NCI-H2227 (cell line): ENCODE measurements around the gene DCAF7.

Source experiments
- DNase-seq: peaks from one replicate; lab custom pipeline; 2025; ENCODE audit not compliant: unreplicated experiment; lab: John Stamatoyannopoulos, UW

The DCAF7 gene

GRCh38 chr17:63524051-63524450 lies 26.2 kb upstream of the DCAF7 start:
- DNase-seq: no peak

DNA sequence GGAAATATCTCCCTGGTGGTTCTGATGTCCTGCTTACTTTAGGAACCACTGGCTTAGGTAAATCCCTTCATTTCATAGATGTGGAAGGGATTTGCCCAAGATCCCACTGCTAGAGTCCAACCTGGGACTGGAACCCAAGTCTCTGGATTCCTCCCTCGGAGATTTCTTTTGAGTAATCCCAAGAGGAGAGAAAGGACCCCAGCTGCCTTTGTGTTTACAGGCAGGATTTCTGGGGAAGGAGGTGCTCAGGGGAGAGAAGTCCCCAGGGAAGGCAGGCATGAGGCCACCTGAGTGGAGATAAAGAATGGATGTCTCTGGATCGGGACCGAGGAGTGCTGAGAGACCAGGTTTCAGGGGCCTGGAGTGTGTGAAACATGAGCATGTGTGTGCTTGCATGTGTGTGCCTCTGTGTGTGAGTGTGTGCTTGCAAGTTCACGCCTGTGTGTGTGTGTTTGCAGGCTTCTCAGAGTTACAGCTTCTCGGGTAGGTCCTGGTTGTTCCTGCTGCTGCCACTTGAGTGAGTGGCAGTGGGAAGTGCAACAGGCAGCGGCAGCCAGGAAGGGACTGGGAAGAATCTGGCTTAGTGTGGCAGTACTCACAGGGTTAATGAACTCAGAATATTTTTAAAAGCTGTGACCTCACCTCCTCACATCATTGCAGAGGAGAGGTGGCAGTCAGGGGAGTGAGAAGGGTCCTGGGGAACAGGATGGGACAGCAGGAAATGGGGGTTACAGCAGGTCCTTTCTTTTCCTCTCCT lies 24.9 kb upstream of the DCAF7 start:
- DNase-seq: no peak

- DNase-seq: no peak
Observed at GRCh38 chr17:63526861-63527260, 23.4 kb upstream of the DCAF7 start.

DNA sequence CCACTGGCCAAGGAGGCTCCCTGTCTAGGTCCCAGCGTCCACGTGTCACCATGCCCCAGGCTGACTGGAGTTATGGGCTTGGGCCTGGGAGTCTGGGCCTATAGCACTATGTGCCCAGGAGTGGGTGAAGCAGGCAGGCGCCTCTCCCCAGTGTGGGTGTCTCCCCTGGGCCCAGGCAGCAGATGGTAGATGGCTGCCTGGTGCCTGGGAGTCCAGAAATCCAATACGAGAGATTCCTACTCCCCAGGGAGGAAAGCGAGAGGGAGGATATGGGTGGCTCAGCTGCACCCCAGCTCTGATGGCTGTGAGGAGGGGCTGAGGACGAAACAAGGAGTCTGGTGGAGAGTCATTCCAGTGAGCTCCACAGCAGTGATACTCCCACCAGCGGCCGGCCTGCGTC lies 22.1 kb upstream of the DCAF7 start:
- no peak for DNase-seq

DNA sequence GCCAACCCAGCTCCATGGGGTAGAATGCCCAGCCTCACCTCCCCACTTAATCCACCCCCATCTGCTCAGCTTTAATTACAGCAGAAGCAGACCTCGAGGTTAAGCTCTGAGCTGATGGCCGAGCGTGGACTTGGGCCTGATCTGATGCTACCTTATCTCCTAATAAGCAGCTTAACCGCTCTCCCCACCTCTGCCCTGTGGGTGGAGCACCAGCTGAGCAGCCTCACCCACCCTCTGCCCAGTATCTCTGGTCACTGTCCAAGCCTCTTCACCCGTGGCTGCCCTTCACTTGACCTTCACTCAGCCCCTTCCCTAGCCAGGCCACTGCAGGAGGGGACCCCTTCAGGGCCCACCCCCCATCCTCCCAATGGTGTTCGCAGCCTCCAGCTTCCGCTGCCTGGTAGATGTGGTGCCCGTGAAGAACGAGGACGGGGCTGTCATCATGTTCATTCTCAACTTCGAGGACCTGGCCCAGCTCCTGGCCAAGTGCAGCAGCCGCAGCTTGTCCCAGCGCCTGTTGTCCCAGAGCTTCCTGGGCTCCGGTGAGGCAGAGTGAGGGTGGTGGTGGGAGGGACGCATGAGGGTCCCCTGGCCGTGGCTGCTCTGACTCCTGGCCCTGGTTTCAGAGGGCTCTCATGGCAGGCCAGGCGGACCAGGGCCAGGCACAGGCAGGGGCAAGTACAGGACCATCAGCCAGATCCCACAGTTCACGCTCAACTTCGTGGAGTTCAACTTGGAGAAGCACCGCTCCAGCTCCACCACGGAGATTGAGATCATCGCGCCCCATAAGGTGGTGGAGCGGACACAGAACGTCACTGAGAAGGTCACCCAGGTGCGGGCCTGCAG lies 20.3 kb upstream of the DCAF7 start:
- no peak for DNase-seq

- DNase-seq: no peak
Observed at GRCh38 chr17:63530557-63531021, 19.7 kb upstream of the DCAF7 start.

DNA sequence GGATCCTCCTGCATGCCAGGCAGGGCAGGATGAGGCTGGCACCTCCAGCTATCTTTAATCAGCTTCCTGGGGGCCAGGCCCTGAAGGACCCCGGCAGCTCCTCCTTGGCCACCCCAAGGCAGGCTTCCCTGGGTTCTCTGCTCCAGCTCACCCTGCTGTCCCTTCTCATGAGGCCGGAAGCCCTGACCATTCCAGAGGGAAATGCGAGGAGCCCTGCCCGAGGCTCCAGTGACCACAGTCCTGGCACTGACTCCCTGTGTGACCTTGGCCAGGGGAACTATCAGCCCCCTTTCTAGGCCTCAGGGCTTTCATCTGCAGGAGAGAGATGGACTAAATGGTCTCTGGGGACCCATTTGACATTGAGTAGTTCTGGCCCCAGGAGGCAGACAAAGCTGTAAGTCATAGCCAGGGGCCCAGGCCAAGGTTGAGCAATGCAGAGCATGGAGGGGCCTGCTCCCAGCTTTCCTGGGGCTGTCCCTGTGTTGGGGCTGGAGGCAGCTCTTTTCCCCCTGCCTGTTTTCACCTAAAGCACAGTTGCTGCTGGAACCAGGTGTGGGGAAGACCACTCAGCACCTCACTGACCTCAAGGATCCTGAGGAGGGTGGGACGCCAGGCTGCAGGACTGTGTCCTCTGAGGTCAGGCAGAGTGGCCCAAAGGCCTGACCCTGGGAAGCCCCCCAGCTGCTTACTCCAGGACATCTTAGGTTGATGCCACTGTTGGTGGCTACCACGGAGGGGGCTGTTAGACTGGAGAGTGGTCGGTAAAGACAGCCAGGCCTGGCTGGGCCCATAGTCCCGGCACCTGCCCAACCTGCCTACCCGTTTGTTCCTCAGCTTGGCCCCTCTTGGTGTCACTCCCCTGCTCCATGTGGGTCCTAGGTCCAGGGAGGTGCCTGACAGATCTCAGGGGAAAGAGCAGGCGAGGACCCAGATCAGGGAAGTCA lies 19.0 kb upstream of the DCAF7 start:
- DNase-seq: no peak

GRCh38 chr17:63533433-63534077 lies 16.7 kb upstream of the DCAF7 start:
- no peak for DNase-seq

DNA sequence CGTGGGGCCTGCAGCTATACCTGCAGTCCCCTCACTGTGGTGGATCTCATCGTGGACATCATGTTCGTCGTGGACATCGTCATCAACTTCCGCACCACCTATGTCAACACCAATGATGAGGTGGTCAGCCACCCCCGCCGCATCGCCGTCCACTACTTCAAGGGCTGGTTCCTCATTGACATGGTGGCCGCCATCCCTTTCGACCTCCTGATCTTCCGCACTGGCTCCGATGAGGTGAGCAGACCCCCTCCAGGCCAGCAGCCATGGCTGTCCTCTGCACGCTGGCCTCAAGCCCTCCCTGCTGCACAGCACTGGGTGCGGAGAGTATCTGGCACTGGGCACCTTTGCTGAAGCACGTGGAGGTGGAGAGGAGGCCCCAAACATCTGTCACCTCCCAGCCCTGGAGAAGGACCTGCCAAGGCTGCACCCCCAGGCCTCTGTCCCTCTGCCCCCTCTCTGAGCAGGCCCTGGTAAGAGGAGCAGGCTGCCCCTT lies 16.2 kb upstream of the DCAF7 start:
- DNase-seq: no peak

DNA sequence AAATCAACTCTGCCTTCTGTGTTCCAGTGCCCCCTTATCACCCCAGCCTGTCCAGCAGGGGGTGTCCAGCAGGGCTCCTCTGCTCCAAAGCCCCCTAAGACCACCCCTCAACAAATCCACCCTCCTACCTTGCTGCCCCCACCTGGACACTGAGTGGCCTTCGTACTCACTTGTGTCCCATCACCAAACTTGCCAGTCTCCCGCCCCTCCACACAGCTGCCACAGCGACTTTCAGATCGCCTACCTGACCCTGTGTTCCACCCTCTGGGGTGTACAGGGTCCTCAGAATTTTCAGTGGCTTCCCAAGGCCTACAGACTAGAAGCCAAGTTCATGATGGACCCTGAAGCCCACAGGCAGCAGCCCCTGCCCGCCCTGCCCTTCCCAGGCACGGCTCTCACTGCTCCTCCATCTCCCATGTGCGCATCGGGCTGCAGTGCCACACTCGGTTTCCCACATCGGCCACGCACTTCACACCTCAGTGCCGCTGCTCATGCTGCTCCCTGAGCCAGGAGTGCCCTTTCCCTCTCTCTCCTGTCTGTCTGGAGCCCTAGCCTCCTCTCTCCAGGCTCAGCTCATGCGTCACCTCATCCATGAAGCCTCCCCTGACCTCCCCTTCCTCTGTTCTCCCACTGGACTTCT lies 15.3 kb upstream of the DCAF7 start:
- DNase-seq: no peak

DNA sequence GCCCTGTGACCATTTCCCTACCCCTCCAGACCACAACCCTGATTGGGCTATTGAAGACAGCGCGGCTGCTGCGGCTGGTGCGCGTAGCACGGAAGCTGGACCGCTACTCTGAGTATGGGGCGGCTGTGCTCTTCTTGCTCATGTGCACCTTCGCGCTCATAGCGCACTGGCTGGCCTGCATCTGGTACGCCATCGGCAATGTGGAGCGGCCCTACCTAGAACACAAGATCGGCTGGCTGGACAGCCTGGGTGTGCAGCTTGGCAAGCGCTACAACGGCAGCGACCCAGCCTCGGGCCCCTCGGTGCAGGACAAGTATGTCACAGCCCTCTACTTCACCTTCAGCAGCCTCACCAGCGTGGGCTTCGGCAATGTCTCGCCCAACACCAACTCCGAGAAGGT lies 14.6 kb upstream of the DCAF7 start:
- DNase-seq: no peak

- no peak for DNase-seq
Observed at GRCh38 chr17:63537001-63537400, 13.3 kb upstream of the DCAF7 start.

DNA sequence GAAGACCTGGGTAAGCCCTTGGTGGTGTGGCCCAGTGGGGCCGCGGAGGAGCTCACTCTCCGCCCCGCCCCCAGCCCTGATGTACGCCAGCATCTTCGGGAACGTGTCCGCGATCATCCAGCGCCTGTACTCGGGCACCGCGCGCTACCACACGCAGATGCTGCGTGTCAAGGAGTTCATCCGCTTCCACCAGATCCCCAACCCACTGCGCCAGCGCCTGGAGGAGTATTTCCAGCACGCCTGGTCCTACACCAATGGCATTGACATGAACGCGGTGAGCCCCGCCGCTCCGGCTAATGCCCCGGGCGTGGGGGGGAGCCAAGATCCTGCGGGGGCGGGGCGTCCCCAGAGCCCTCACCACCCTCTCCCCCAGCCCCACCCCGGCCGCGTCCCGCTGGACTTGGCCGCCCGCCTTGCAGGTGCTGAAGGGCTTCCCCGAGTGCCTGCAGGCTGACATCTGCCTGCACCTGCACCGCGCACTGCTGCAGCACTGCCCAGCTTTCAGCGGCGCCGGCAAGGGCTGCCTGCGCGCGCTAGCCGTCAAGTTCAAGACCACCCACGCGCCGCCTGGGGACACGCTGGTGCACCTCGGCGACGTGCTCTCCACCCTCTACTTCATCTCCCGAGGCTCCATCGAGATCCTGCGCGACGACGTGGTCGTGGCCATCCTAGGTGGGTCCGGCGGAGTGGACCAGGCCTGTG lies 12.1 kb upstream of the DCAF7 start:
- DNase-seq: peak; percentile 60

DNA sequence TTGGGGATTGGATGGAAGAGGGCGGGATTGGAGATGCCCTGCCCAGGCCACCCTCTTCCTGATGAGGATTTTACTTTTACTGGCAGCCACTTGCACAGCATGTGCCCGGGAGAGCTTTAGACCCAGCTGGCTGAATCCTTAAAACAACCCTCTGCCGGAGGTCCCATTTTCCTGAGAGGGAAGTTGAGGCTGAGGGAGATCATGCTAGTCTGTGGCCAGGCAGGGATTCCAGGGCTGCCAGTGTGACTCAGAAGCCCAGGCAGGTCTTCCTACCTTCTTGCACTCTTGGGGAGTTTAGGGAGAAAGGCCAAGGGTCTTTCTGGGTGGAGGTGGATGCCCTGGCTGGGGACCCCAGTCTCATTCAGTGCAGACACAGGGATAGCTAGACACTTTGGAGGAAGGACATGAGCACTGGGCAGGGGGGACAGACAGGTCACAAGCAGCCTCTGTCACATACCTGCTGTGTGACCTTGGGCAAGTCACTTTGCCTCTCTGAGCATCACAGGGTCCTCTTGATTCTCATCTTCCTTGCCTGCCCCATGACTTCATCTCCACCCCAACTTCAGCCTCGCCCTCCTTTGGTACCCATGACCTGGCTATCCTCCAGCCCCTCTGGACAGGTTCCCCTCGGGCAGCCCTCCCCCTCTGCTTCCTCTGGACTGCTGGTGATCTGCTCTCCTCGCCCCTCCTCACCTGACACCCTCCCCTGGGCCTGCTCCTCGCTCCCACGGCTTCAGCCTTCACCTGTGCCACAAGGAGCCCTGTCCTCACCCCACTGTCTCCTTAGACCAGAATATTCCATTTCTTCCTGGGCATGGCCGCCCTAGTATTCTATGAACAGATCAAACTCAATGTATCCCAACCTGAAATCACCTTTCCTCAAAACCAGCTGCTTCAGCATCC lies 11.3 kb upstream of the DCAF7 start:
- DNase-seq: no peak

DNA sequence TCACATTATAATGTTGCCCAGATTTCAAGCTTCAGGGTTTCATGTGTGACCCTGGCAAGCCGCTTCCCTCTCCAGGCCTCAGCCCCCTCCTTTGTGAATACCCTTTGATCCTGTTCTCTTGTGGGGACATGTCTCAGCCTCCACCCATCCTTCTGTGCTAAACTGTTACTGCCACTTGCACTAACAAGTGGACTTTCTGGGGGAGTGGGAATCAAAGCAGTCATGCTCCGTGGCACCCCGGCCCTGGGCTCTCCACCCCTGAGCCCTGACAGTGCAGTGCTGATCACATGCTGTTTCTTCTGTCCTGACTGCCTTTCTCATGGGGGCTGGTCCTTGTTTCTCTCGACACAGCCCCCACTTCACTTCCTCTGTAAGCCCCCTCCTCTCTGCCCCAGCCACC lies 9.7 kb upstream of the DCAF7 start:
- no peak for DNase-seq

DNA sequence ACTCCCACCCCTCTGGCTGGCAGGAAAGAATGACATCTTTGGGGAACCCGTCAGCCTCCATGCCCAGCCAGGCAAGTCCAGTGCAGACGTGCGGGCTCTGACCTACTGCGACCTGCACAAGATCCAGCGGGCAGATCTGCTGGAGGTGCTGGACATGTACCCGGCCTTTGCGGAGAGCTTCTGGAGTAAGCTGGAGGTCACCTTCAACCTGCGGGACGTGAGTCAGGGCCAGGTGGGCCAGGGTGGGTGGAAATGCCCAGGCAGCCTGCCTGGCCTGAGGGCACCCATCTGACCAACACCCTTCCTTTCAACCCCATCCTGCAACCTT lies 8.1 kb upstream of the DCAF7 start:
- no peak for DNase-seq

- peak; percentile 53 for DNase-seq
Observed at GRCh38 chr17:63542942-63543821, 7.1 kb upstream of the DCAF7 start.
